IMR-90 (cell line): ENCODE measurements around the gene CCR9.
"Not testable (repeated sequence)": the region's sequence is repeated elsewhere in the genome, so short reads cannot be mapped to it uniquely, and the experiment has no call there.

ENCODE experiments used
- BHLHE40 ChIP-seq: fragments of 150-350 bp; IDR thresholded peaks from 2 replicates; pipeline ENCODE4 v1.6.1; 2016; ENCODE audit warnings: mild to moderate bottlenecking, low read depth, low read length
- CEBPB ChIP-seq: IDR thresholded peaks from 2 replicates; pipeline ENCODE4 v1.6.1; 2012; ENCODE audit warnings: low read depth, low read length, improper control_type of control experiment
- CTCF ChIP-seq: conservative IDR thresholded peaks from 2 replicates; pipeline ENCODE4 v1.5.1; 2012; ENCODE audit warnings: mild to moderate bottlenecking, low read depth, low read length, improper control_type of control experiment
- FOS ChIP-seq: fragments of 150-350 bp; IDR thresholded peaks from 2 replicates; pipeline ENCODE4 v1.6.1; 2016; ENCODE audit warnings: low read depth, low read length
- MAFK ChIP-seq: IDR thresholded peaks from 2 replicates; pipeline ENCODE4 v1.6.1; 2012; ENCODE audit warnings: low read depth, low read length, improper control_type of control experiment
- MAZ ChIP-seq: IDR thresholded peaks from 2 replicates; pipeline ENCODE4 v1.6.1; 2012; ENCODE audit warnings: low read depth, mild to moderate bottlenecking, low read length, improper control_type of control experiment, moderate library complexity, borderline replicate concordance
- MXI1 ChIP-seq: IDR thresholded peaks from 2 replicates; pipeline ENCODE4 v1.6.1; 2012; ENCODE audit warnings: low read depth, mild to moderate bottlenecking, low read length, moderate library complexity, borderline replicate concordance
- POLR2A ChIP-seq: IDR thresholded peaks from 2 replicates; pipeline ENCODE4 v1.6.1; 2012; ENCODE audit warnings: mild to moderate bottlenecking, low read depth, low read length
- RCOR1 ChIP-seq: IDR thresholded peaks from 2 replicates; pipeline ENCODE4 v1.6.1; 2012; ENCODE audit warnings: mild to moderate bottlenecking, low read length, improper control_type of control experiment; ENCODE audit not compliant: insufficient replicate concordance
- RFX5 ChIP-seq: IDR thresholded peaks from 2 replicates; pipeline ENCODE4 v1.8.0; 2012; ENCODE audit warnings: low read depth, mild to moderate bottlenecking, low read length, moderate library complexity
- SMC3 ChIP-seq: fragments of 150-350 bp; IDR thresholded peaks from 2 replicates; pipeline ENCODE4 v1.6.1; 2016; ENCODE audit warnings: low read depth, mild to moderate bottlenecking, antibody characterized with exemption, low read length, moderate library complexity
- USF2 ChIP-seq: fragments of 150-350 bp; IDR thresholded peaks from 2 replicates; pipeline ENCODE4 v1.6.1; 2017; ENCODE audit warnings: mild to moderate bottlenecking, antibody characterized with exemption, low read length, low read depth

GRCh38 chr3:45856323-45856722 lies 30.0 kb upstream of the CCR9 start:
- not testable (repeated sequence) for TF ChIP-seq CTCF, POLR2A, RFX5, USF2, MXI1, BHLHE40, FOS, RCOR1, SMC3, MAFK, CEBPB, MAZ
